Ovary (tissue), 1 donor: ENCODE results near the gene DNAAF1.

ENCODE experiments used
- EP300 ChIP-seq: sonication (generic); formaldehyde crosslinking; IDR thresholded peaks from one replicate; pipeline ENCODE4 v1.6.1; 2017; ENCODE audit warnings: antibody characterized with exemption
- POLR2A ChIP-seq: fragments of 450-650 bp; IDR thresholded peaks from one replicate; pipeline ENCODE4 v1.6.1; 2017; ENCODE audit warnings: antibody characterized with exemption, mild to moderate bottlenecking, moderate library complexity

GRCh38 chr16:84181144-84181915 lies 36.2 kb downstream of the DNAAF1 start:
- no peak for TF ChIP-seq POLR2A
- no peak for TF ChIP-seq EP300
